Stimulated activated effector memory CD8-positive, alpha-beta T cell treated with anti-CD3 and anti-CD28 coated beads, Interleukin-12 subunit alpha, Interleukin-12 subunit beta, amount 100 ng/mL, for 72 hours (primary cell): ENCODE measurements around the gene HAUS8.
"Not testable (repeated sequence)": the region's sequence is repeated elsewhere in the genome, so short reads cannot be mapped to it uniquely, and the experiment has no call there.

Experiments
- ATAC-seq: fragments of 150-1000 bp; cut with Tn5 transposase; 2 replicates; pipeline ENCODE4 v1.10.0; 2021
- DNase-seq, 2 donors: peaks; one replicate each; pipeline ENCODE4 v3.0.0; 2021 to 2022; ENCODE audit warnings: low spot score in 2 of 2
- H3K27ac Mint-ChIP-seq: one replicate; pipeline ENCODE4 v1.8.0; 2022; ENCODE audit warnings: mild to moderate bottlenecking, mixed read lengths
- H3K36me3 Mint-ChIP-seq: one replicate; pipeline ENCODE4 v1.8.0; 2022; ENCODE audit warnings: mild to moderate bottlenecking, mixed read lengths
- H3K4me1 Mint-ChIP-seq: one replicate; pipeline ENCODE4 v1.8.0; 2022; ENCODE audit warnings: mixed read lengths
- H3K4me3 Mint-ChIP-seq: one replicate; pipeline ENCODE4 v1.8.0; 2022; ENCODE audit warnings: mild to moderate bottlenecking, mixed read lengths
- H3K9me3 Mint-ChIP-seq: one replicate; pipeline ENCODE4 v1.8.0; 2022; ENCODE audit warnings: mixed read lengths

The HAUS8 gene

DNA sequence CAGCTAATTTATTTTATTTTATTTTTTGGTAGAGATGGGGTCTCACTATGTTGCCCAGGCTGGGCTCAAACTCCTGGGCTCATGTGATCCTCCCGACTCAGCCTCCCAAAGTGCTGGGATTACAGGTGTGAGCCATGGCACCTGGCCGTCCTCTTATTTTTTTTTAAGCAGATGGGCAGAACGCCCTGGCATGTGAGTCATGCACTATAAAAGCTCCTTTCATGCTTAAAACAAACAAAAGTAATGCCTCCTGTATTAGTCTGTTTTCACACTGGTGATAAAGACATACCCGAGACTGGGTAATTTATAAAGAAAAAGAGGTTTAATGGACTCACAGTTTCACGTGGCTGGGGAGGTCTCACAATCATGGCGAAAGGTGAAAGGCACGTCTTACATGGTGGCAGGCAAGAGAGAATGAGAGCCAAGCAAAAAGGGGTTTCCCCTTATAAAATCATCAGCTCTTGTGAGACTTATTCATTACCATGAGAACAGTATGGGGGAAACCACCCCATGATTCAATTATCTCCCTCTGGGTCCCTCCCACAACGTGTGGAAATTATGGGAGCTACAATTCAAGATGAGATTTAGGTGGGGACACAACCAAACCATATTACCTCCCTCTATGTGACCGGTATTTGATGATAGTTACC, 60.9 kb downstream of the HAUS8 start:
- not testable (repeated sequence) for H3K36me3 Mint-ChIP-seq, H3K27ac Mint-ChIP-seq, DNase-seq, H3K4me3 Mint-ChIP-seq, H3K9me3 Mint-ChIP-seq, H3K4me1 Mint-ChIP-seq, ATAC-seq

DNA sequence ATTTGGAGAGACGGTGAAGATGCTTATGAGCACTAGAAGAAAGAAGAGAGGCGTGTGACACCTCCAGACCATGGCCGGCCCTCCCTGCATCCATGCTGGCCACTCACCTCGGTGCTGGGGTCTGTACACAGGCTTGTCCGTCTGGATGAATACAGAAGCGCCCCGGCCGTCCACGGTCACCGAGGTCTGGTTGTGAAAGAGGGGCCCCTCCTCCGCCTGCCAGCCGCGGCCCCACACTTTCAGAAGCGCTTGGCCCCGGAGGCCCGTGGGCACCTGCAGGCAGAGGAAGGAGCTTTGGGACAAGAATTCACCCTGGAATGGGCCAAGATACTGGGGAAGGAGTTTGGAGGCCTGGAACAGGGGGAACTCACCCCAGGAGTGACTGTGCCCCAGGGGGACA, 63.8 kb downstream of the HAUS8 start:
- Mint-ChIP-seq H3K27ac (no peak overlapping the region), H3K4me3 (no peak overlapping the region), H3K9me3 (peaks cover 5% of the 10 kb centered on the region), H3K4me1 (no peaks in the 10 kb centered on the region), H3K36me3 (no peaks in the 10 kb centered on the region)
- DNase-seq = no peak
- ATAC-seq = no peak

GRCh38 chr19:17006579-17006978, 68.7 kb downstream of the HAUS8 start:
- peaks cover 11% of the 10 kb centered on the region for H3K4me1 Mint-ChIP-seq
- H3K36me3 Mint-ChIP-seq = peaks cover 3% of the 10 kb centered on the region
- ATAC-seq (no peak), DNase-seq (no peak)
- no peak overlapping the region for H3K4me3 Mint-ChIP-seq
- peak overlapping the region; percentile 14 for H3K27ac Mint-ChIP-seq
- H3K9me3 Mint-ChIP-seq = no peaks in the 10 kb centered on the region

DNA sequence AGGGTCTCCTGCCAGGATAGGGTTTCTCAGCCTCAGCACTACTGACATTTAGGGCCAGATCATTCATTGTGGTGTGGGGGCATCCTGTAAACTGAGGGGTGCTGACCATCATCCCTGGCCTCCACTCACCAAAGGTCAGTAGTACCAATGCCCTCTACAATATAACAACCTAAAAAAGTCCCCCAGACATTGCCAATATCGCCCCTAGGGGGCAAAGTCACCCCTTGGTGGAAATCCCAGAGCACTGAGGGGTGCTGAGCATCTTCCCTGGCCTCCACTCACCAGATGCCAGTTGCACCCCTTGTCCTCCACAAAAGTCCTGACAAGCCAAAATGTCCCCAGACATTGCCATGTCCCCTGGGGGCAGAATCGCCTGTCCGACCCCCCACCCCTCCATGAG, 70.3 kb downstream of the HAUS8 start:
- Mint-ChIP-seq H3K4me3 (no peak overlapping the region), H3K4me1 (peaks cover 24% of the 10 kb centered on the region), H3K9me3 (no peaks in the 10 kb centered on the region), H3K36me3 (peaks cover 7% of the 10 kb centered on the region), H3K27ac (no peak overlapping the region)
- no peak for ATAC-seq
- DNase-seq = no peak

GRCh38 chr19:17004386-17004785, 70.9 kb downstream of the HAUS8 start:
- no peak overlapping the region for H3K4me3 Mint-ChIP-seq
- ATAC-seq (no peak), DNase-seq (no peak)
- peaks cover 24% of the 10 kb centered on the region for H3K4me1 Mint-ChIP-seq
- H3K27ac Mint-ChIP-seq = no peak overlapping the region
- H3K9me3 Mint-ChIP-seq = no peaks in the 10 kb centered on the region
- H3K36me3 Mint-ChIP-seq = peaks cover 7% of the 10 kb centered on the region

DNA sequence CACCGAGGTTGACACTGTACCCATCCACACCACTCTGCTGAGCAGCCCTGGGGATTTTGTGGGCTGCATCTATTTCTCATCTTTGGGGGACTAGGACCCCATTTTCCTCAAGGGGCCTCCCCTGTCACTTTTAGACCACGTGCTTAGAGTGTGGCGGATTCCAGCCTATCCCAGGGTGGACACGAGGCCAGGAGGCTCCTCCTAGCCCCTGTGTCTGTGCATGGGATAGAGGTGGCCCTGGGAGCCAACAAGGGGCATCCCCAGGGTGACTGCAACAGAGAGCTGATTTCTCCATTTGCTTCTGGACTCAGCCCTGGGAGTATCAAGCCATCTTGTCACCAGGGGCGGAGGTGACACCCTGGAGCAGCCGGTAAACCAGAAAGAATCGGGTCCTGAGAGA, 72.8 kb downstream of the HAUS8 start:
- peak overlapping the region; percentile 90 for H3K27ac Mint-ChIP-seq
- H3K36me3 Mint-ChIP-seq = peaks cover 7% of the 10 kb centered on the region
- peak overlapping the region; percentile 65 for H3K4me3 Mint-ChIP-seq
- H3K4me1 Mint-ChIP-seq = peaks cover 24% of the 10 kb centered on the region
- no peaks in the 10 kb centered on the region for H3K9me3 Mint-ChIP-seq
- no peak for ATAC-seq
- DNase-seq = no peak

DNA sequence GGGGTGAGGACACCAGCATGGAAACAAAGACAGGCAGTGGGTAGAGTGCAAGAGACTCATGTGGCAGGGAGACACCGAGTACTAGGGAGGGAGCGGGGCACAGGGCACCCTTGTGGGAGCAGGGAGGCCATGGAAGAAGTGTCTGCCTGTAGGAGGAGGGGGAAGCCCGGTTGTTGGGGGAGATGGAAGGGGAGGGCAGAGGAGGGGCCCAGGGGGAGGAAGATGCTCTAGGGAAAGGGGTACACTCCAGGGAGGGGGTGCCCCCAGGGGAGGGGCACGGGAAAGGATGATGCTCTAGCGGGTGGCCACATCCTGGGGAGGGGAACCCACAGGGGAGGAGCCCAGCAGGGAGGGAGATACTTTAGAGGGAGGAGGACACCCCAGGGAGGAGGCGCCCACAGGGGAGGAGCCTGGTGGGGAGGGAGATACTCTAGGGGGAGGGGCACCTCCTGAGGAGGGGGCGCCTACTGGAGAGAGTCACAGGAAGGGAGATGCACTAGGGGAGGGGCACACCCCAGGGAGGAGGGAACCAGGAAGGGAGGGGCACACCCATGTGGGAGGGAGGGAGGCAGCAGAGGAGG, 73.6 kb downstream of the HAUS8 start:
- Mint-ChIP-seq H3K27ac (peak overlapping the region; percentile 90), H3K4me1 (peaks cover 24% of the 10 kb centered on the region), H3K4me3 (peak overlapping the region; percentile 65), H3K9me3 (no peaks in the 10 kb centered on the region), H3K36me3 (peaks cover 7% of the 10 kb centered on the region)
- DNase-seq (peak; percentile 52 to 71), ATAC-seq (peak; percentile 88)
